SU-DHL-6 (cell line): ENCODE measurements around the gene MARK3.

ENCODE experiments used
- EZH2phosphoT487 ChIP-seq: fragments of 200-600 bp; sonication (generic), shearing (Covaris generic); conservative IDR thresholded peaks from 2 replicates; pipeline ENCODE4 v1.6.1; 2018; ENCODE audit warnings: mild to moderate bottlenecking, antibody characterized with exemption, low read length, moderate library complexity, mixed read lengths
- TF ChIP-seq, protein P1 (sequence below): fragments of 200-600 bp; sonication (generic); IDR thresholded peaks from one replicate; pipeline ENCODE4 v1.5.1; 2017; ENCODE audit warnings: antibody characterized with exemption, mild to moderate bottlenecking, low read length, moderate library complexity; ENCODE audit not compliant: insufficient read depth, poor library complexity, severe bottlenecking

DNA sequence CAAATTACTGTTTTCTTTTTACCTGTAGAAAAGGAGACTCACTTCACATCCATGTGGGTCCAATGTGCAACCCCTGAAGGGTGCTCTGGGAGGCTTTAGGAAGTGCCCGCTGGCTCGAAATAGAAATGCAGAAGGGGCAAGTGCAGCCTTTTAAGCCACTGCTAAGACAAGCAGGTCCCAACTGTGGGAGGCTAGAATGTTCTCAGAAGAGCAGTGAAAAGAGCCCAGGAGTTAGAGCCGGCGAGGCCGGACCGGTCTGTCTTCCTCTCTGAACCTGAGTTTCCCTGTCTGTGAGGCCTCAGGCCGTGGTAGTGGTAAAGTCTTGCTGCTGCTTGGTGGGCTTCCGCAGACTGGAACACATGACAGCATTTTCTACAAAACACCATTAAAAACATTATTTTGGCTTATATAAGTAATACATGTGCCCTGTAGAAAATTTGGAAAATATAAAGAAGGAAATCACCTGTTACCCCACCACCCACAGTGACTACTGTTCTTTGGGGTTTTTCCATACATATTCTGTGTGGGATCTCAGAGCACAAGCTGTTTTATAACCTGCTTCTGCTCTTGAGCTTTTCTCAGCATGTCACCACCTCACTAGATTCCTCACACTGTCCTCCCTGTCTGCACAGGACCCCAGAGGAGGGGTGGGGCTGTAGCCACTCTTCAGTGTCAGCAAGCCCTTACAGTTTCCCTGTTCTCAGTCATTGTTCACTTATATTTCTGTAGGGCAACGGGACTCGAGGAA is 131.4 kb downstream of the MARK3 start:
- TF ChIP-seq, protein P1, sequence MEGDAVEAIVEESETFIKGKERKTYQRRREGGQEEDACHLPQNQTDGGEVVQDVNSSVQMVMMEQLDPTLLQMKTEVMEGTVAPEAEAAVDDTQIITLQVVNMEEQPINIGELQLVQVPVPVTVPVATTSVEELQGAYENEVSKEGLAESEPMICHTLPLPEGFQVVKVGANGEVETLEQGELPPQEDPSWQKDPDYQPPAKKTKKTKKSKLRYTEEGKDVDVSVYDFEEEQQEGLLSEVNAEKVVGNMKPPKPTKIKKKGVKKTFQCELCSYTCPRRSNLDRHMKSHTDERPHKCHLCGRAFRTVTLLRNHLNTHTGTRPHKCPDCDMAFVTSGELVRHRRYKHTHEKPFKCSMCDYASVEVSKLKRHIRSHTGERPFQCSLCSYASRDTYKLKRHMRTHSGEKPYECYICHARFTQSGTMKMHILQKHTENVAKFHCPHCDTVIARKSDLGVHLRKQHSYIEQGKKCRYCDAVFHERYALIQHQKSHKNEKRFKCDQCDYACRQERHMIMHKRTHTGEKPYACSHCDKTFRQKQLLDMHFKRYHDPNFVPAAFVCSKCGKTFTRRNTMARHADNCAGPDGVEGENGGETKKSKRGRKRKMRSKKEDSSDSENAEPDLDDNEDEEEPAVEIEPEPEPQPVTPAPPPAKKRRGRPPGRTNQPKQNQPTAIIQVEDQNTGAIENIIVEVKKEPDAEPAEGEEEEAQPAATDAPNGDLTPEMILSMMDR = no peak
- TF ChIP-seq EZH2phosphoT487 = no peak
